Heart right ventricle (tissue), 16 donors: ENCODE results near the gene ATM. TPM values are rescaled to one million over a fixed set of nuclear protein-coding genes. Genes with fewer than 3 reads are reported as not detected.

Experiments
- ATAC-seq, 8 donors: fragments of 200-7000 bp; cut with Tn5 transposase; one replicate each; pipeline ENCODE4 v1.9.1; 2020; ENCODE audit warnings: mild to moderate bottlenecking in 8 of 8, moderate library complexity in 8 of 8, moderate number of reproducible peaks in 1 of 8
- DNase-seq, 2 donors: peaks; one replicate each; pipeline ENCODE4 v3.0.0-alpha.2; 2020
- H3K27ac ChIP-seq, 10 donors: fragments of 200-600 bp; sonication (generic) in 2 of 10; one replicate each; pipeline versions ENCODE4 v1.5.0 to v1.8.0; 2020 to 2022; ENCODE audit warnings: mild to moderate bottlenecking in 3 of 10
- H3K27me3 ChIP-seq, 7 donors: fragments of 200-600 bp; one replicate each; pipeline ENCODE4 v1.8.0; 2021 to 2022; ENCODE audit warnings: mild to moderate bottlenecking in 2 of 7
- H3K36me3 ChIP-seq, 9 donors: fragments of 200-600 bp; sonication (generic) in 1 of 9; one replicate each; pipeline versions ENCODE4 v1.5.0 to v1.8.0; 2020 to 2022; ENCODE audit warnings: mild to moderate bottlenecking in 2 of 9
- H3K4me1 ChIP-seq, 9 donors: fragments of 200-600 bp; sonication (generic) in 1 of 9; one replicate each; pipeline versions ENCODE4 v1.5.0 to v1.8.0; 2020 to 2022; ENCODE audit warnings: mild to moderate bottlenecking in 4 of 9
- H3K4me3 ChIP-seq, 10 donors: fragments of 200-600 bp; sonication (generic) in 2 of 10; one replicate each; pipeline versions ENCODE4 v1.5.0 to v1.8.0; 2020 to 2022; ENCODE audit warnings: mild to moderate bottlenecking in 7 of 10, moderate library complexity in 2 of 10
- H3K9me3 ChIP-seq, 11 donors: fragments of 200-600 bp in 10 of 11; sonication (generic) in 2 of 11; one replicate each; pipeline versions ENCODE4 v1.5.0 to v1.8.0; 2013 to 2022; ENCODE audit warnings: mild to moderate bottlenecking in 2 of 11, control low read depth in 1 of 11, moderate library complexity in 1 of 11
- CTCF ChIP-seq, 9 donors: fragments of 200-600 bp; sonication (generic) in 2 of 9; IDR thresholded peaks; one replicate each; pipeline versions ENCODE4 v1.5.0 to v1.8.0; 2021 to 2022; ENCODE audit warnings: antibody characterized with exemption in 9 of 9, mild to moderate bottlenecking in 5 of 9, moderate library complexity in 1 of 9
- WGBS, 2 donors: extraction: QIAGEN DNeasy Blood & Tissue Kit; methylation state at CpG; one replicate each; pipeline ENCODE4 v1.1.7; 2013; ENCODE audit warnings: inconsistent platforms in 1 of 2; 5-methylcytosine and 5-hydroxymethylcytosine counted together
- intact Hi-C, 10 donors: fragments of 100-400 bp; cut with DNase I; formaldehyde crosslinking; loops; one replicate each; pipeline versions ENCODE4 v1.11.1 to v1.14.2; 2022
- polyA plus RNA-seq, 2 donors: library from polyadenylated mRNA; stranded (reverse); fragments of 200-250 nt; gene quantifications; one replicate each; pipeline ENCODE4 v1.2.3, GENCODE V29; 2013
- total RNA-seq, 10 donors: library from RNA; stranded (reverse); fragmentation: NEBNext Ultra II Directional in 3 of 10; extraction: Animal tissue kit (Norgen Biotek cat#: 25700) in 3 of 10; gene quantifications; one replicate each; pipeline versions ENCODE4 v1.2.1 to v1.2.4, GENCODE V29; 2021 to 2023
- donor health status: Arrhythmogenic right ventricular cardiomyopathy.
- donor health status: ischemic (EF 13 %, LVEDD 7.1; RV severe dilation, severe dysfunction).
- donor health status: healthy with polysubstance abuse.
- donor health status: DM: no; HTN: yes; CAD: no.
- donor health status: DM: no; HTN: no; CAD: no.
- donor health status: ischemic (EF 25% LVEDD 6.9; RV normal size, moderate dysfunction).
- donor health status: ischemic (EF 25% LVEDD 5.7; RV mildly dilated, moderate dysfunction).
- donor health status: healthy.
- donor health status: DM: yes; HTN: yes; CAD: no.
- donor health status: Ischemic cardiomyopathy.
- donor health status: ischemic (EF 35%, LVEDD 5.7; RV mildly dilated, moderate dysfunction).
- donor health status: nonischemic (EF 11% LVEDD 7.7; RV severe dilation, severe dysfunction).
- donor health status: DM: yes; HTN: yes; CAD: no.
- donor health status: PGD.
- donor health status: ischemic (EF 29% LVEDD 5.4; RV normal size, mild dysfunction).
- donor health status: nonischemic (EF 23%, LVEDD 6.1; RV moderate dilation, normal function).

Gene ATM
- total and polyA plus RNA-seq, 12 donors = 9.4 to 50.7 (median 33.7) TPM

- DNase-seq = no peak
- Histone ChIP-seq H3K27me3 (no peaks in the 10 kb centered on the region), H3K36me3 (peaks cover 0 to 100% (median 32%) of the 10 kb centered on the region in 9 donors), H3K27ac (peak overlapping the region in 1 of 10 donors; percentile 78), H3K4me3 (no peak overlapping the region), H3K9me3 (peaks cover 0 to 4% (median 0%) of the 10 kb centered on the region in 11 donors), H3K4me1 (peaks cover 0 to 44% (median 0%) of the 10 kb centered on the region in 9 donors)
- TF ChIP-seq CTCF (IDR thresholded peaks at IDR 0.05) = no peak
- ATAC-seq = no peak
- intact Hi-C loops = loop anchor here in 1 of 10 donors (10.0 kb wide), 1 partner anchor 420 kb away; no protein-coding TSS in a partner anchor
- WGBS, 2 donors = 100% methylated on average over 1 of the region's 1 CpG
These were observed 12.3 kb downstream of the ATM start for GRCh38 chr11:108235192-108235591.

- Histone ChIP-seq H3K36me3 (peaks cover 0 to 100% (median 28%) of the 10 kb centered on the region in 9 donors), H3K27ac (peak overlapping the region in 1 of 10 donors; percentile 78), H3K4me3 (no peak overlapping the region), H3K9me3 (peaks cover 0 to 4% (median 0%) of the 10 kb centered on the region in 11 donors), H3K4me1 (peaks cover 0 to 44% (median 0%) of the 10 kb centered on the region in 9 donors), H3K27me3 (no peaks in the 10 kb centered on the region)
- intact Hi-C loops = loop anchor here in 1 of 10 donors (10.0 kb wide), 1 partner anchor 419 kb away; no protein-coding TSS in a partner anchor
- DNase-seq (no peak), ATAC-seq (no peak)
- 95 to 96% methylated on average over 2 of the region's 2 CpGs for WGBS, 2 donors
- TF ChIP-seq CTCF (IDR thresholded peaks at IDR 0.05) = no peak
These were observed 12.8 kb downstream of the ATM start for GRCh38 chr11:108235633-108236032.

GRCh38 chr11:108237058-108237481, 14.2 kb downstream of the ATM start:
- intact Hi-C loops = loop anchor here in 1 of 10 donors (10.0 kb wide), 1 partner anchor 418 kb away; no protein-coding TSS in a partner anchor
- Histone ChIP-seq H3K36me3 (peaks cover 0 to 100% (median 25%) of the 10 kb centered on the region in 9 donors), H3K4me3 (no peak overlapping the region), H3K27ac (peak overlapping the region in 2 of 10 donors; percentile 15 to 78), H3K4me1 (peaks cover 0 to 44% (median 0%) of the 10 kb centered on the region in 9 donors), H3K27me3 (no peaks in the 10 kb centered on the region), H3K9me3 (peaks cover 0 to 4% (median 0%) of the 10 kb centered on the region in 11 donors)
- DNase-seq = no peak
- WGBS, 2 donors = 92 to 94% methylated on average over 1 of the region's 1 CpG
- ATAC-seq = no peak
- TF ChIP-seq CTCF (IDR thresholded peaks at IDR 0.05) = no peak

- intact Hi-C loops = loop anchor here in 1 of 10 donors (10.0 kb wide), 1 partner anchor 416 kb away; no protein-coding TSS in a partner anchor
- TF ChIP-seq CTCF (IDR thresholded peaks at IDR 0.05) = no peak
- Histone ChIP-seq H3K4me1 (peaks cover 0 to 44% (median 0%) of the 10 kb centered on the region in 9 donors), H3K27ac (peak overlapping the region in 1 of 10 donors; percentile 35), H3K9me3 (peaks cover 0 to 4% (median 0%) of the 10 kb centered on the region in 11 donors), H3K27me3 (no peaks in the 10 kb centered on the region), H3K4me3 (no peak overlapping the region), H3K36me3 (peaks cover 0 to 100% (median 18%) of the 10 kb centered on the region in 9 donors)
- ATAC-seq (no peak), DNase-seq (no peak)
These were observed 16.2 kb downstream of the ATM start for GRCh38 chr11:108239076-108239475.
